MM.1S (cell line): ENCODE results near the gene INPP4A.

Experiments
- DNase-seq: peaks from one replicate; pipeline ENCODE4 v3.0.0-alpha.2; 2015
- H2AFZ ChIP-seq: fragments of 300-600 bp; sonication (generic); 2 replicates; pipeline ENCODE4 v1.6.0; 2016; ENCODE audit warnings: antibody characterized with exemption, low read length
- H3F3A ChIP-seq: fragments of 300-600 bp; sonication (generic); 2 replicates; pipeline ENCODE4 v1.6.1; 2016; ENCODE audit warnings: mild to moderate bottlenecking, antibody characterized with exemption, low read length, moderate library complexity, mixed read lengths; ENCODE audit not compliant: insufficient read depth
- H3K27ac ChIP-seq: fragments of 300-600 bp; sonication (generic); 2 replicates; pipeline ENCODE4 v1.5.1; 2016; ENCODE audit warnings: mild to moderate bottlenecking, low read length
- H3K27me3 ChIP-seq: fragments of 300-600 bp; sonication (generic); replicated peaks from 2 replicates; pipeline ENCODE4 v1.6.0; 2016; ENCODE audit warnings: low read length; ENCODE audit not compliant: insufficient read depth
- H3K36me3 ChIP-seq: fragments of 300-600 bp; sonication (generic); replicated peaks from 2 replicates; pipeline ENCODE4 v1.6.1; 2016; ENCODE audit warnings: mild to moderate bottlenecking, low read length, mixed read lengths; ENCODE audit not compliant: insufficient read depth
- H3K4me1 ChIP-seq: fragments of 300-600 bp; sonication (generic); 2 replicates; pipeline ENCODE4 v1.6.1; 2016; ENCODE audit warnings: low read length, mixed read lengths
- H3K4me2 ChIP-seq: fragments of 300-600 bp; sonication (generic); 2 replicates; pipeline ENCODE4 v1.6.0; 2016; ENCODE audit warnings: low read depth, low read length
- H3K4me3 ChIP-seq: fragments of 300-600 bp; sonication (generic); 2 replicates; pipeline ENCODE4 v1.5.1; 2016; ENCODE audit warnings: low read length, mixed read lengths
- H3K79me2 ChIP-seq: fragments of 300-600 bp; sonication (generic); 2 replicates; pipeline ENCODE4 v1.6.1; 2016; ENCODE audit warnings: mixed run types, low read length, mixed read lengths
- H3K9ac ChIP-seq: fragments of 300-600 bp; sonication (generic); 2 replicates; pipeline ENCODE4 v1.6.1; 2016; ENCODE audit warnings: low read length, mixed read lengths
- H3K9me2 ChIP-seq: fragments of 300-600 bp; sonication (generic); replicated peaks from 2 replicates; pipeline ENCODE4 v1.6.1; 2016; ENCODE audit warnings: mild to moderate bottlenecking, low read length, mixed read lengths; ENCODE audit not compliant: insufficient read depth
- H3K9me3 ChIP-seq: fragments of 300-600 bp; sonication (generic); replicated peaks from 2 replicates; pipeline ENCODE4 v1.6.1; 2016; ENCODE audit warnings: mild to moderate bottlenecking, low read length, mixed read lengths; ENCODE audit not compliant: insufficient read depth
- H4K20me1 ChIP-seq: fragments of 300-600 bp; sonication (generic); 2 replicates; pipeline ENCODE4 v1.6.1; 2016; ENCODE audit warnings: mild to moderate bottlenecking, low read length, moderate library complexity, mixed read lengths; ENCODE audit not compliant: insufficient read depth
- EZH2 ChIP-seq: fragments of 300-600 bp; sonication (generic); optimal IDR thresholded peaks from 2 replicates; pipeline ENCODE3; 2017; ENCODE audit warnings: low read depth, mild to moderate bottlenecking, antibody characterized with exemption, low read length, mixed read lengths
- EZH2phosphoT487 ChIP-seq: fragments of 300-600 bp; sonication (generic); IDR thresholded peaks from 2 replicates; pipeline ENCODE4 v1.6.1; 2018; ENCODE audit warnings: antibody characterized with exemption, low read length
- TF ChIP-seq, protein P1 (sequence below): fragments of 300-600 bp; sonication (generic); IDR thresholded peaks from 2 replicates; pipeline ENCODE4 v1.5.1; 2016; ENCODE audit warnings: antibody characterized with exemption, low read length, mixed read lengths

Gene INPP4A

DNA sequence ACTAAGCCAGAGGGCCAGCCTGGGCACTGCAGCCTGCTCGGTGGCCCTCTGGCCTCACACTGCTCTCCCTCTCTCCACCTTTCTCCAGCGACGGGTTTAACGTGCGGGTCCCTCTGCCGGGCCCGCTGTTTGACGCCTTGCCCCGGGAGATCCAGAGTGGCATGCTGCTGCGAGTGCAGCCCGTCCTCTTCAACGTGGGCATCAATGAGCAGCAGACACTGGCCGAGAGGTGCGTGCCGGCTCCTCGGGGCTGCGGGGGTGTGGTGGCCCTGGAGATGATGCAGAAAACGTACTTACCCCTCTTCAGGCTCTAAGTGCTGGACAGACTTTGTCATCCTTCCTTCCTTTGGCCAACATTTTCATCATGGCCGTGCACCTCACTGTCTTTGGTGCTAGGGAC is 121.3 kb downstream of the INPP4A start:
- Histone ChIP-seq H3K4me3 (no peak overlapping the region), H3K4me2 (no peak overlapping the region), H3K27me3 (no peaks in the 10 kb centered on the region), H3K4me1 (no peaks in the 10 kb centered on the region), H3K36me3 (peaks cover 40% of the 10 kb centered on the region), H3K9me3 (no peaks in the 10 kb centered on the region), H3K79me2 (peaks cover 87% of the 10 kb centered on the region), H3K9me2 (no peaks in the 10 kb centered on the region), H3K27ac (no peak overlapping the region), H2AFZ (no peak overlapping the region), H3F3A (no peaks in the 10 kb centered on the region; the same call in none of the 2 replicates), H3K9ac (no peak overlapping the region), H4K20me1 (no peaks in the 10 kb centered on the region)
- no peak for DNase-seq
- TF ChIP-seq, protein P1, sequence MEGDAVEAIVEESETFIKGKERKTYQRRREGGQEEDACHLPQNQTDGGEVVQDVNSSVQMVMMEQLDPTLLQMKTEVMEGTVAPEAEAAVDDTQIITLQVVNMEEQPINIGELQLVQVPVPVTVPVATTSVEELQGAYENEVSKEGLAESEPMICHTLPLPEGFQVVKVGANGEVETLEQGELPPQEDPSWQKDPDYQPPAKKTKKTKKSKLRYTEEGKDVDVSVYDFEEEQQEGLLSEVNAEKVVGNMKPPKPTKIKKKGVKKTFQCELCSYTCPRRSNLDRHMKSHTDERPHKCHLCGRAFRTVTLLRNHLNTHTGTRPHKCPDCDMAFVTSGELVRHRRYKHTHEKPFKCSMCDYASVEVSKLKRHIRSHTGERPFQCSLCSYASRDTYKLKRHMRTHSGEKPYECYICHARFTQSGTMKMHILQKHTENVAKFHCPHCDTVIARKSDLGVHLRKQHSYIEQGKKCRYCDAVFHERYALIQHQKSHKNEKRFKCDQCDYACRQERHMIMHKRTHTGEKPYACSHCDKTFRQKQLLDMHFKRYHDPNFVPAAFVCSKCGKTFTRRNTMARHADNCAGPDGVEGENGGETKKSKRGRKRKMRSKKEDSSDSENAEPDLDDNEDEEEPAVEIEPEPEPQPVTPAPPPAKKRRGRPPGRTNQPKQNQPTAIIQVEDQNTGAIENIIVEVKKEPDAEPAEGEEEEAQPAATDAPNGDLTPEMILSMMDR: no peak
- TF ChIP-seq EZH2phosphoT487: no peak
- TF ChIP-seq EZH2: no peak

GRCh38 chr2:98568161-98568956 is 123.7 kb downstream of the INPP4A start:
- no peak overlapping the region for H2AFZ ChIP-seq
- H3K4me3 ChIP-seq: no peak overlapping the region
- H3K4me2 ChIP-seq: no peak overlapping the region
- H3K9me3 ChIP-seq: no peaks in the 10 kb centered on the region
- peaks cover 46% of the 10 kb centered on the region for H3K36me3 ChIP-seq
- DNase-seq: no peak
- no peaks in the 10 kb centered on the region for H3K4me1 ChIP-seq
- no peaks in the 10 kb centered on the region; the same call in none of the 2 replicates for H3F3A ChIP-seq
- H3K27me3 ChIP-seq: no peaks in the 10 kb centered on the region
- H4K20me1 ChIP-seq: no peaks in the 10 kb centered on the region
- no peak overlapping the region for H3K27ac ChIP-seq
- H3K9me2 ChIP-seq: no peaks in the 10 kb centered on the region
- peaks cover 70% of the 10 kb centered on the region for H3K79me2 ChIP-seq
- TF ChIP-seq EZH2phosphoT487 (no peak), EZH2 (no peak)
- TF ChIP-seq, protein P1: no peak
- H3K9ac ChIP-seq: no peak overlapping the region

GRCh38 chr2:98569197-98569793 is 124.6 kb downstream of the INPP4A start:
- Histone ChIP-seq H3K4me1 (no peaks in the 10 kb centered on the region), H4K20me1 (no peaks in the 10 kb centered on the region), H3K27ac (no peak overlapping the region), H3K4me2 (no peak overlapping the region), H3F3A (no peaks in the 10 kb centered on the region; the same call in none of the 2 replicates), H2AFZ (no peak overlapping the region), H3K9me2 (no peaks in the 10 kb centered on the region), H3K27me3 (no peaks in the 10 kb centered on the region), H3K4me3 (no peak overlapping the region), H3K9me3 (no peaks in the 10 kb centered on the region), H3K36me3 (peaks cover 48% of the 10 kb centered on the region), H3K79me2 (peaks cover 61% of the 10 kb centered on the region), H3K9ac (no peak overlapping the region)
- TF ChIP-seq, protein P1: peak; percentile 94
- no peak for TF ChIP-seq EZH2
- TF ChIP-seq EZH2phosphoT487: no peak
- no peak for DNase-seq
